ENCODE results near the gene PDCL2. TPM values are rescaled to one million over a fixed set of nuclear protein-coding genes. Genes with fewer than 3 reads are reported as not detected.

The PDCL2 gene
- total and polyA plus RNA-seq, 2 experiments from 2014 or later: 0.35 to 1.9 TPM

DNA sequence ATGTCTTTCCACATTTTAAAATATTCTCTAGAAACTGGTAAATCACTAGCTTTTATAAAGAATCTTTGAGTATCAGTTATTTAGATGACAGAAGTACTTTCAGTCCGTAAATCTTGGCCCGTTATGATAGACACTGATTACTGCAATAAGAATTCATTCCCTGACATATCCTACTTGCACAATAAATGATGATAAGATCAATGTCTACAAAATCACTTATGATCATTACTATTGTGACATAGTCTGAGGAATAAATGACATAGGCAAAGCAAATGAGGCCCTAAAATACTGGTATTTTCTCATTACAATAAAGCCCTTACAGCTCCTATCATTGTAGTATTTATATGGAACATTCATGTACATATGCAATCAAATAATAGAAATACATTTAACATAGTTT is 6.6 kb upstream of the PDCL2 start:
- Histone ChIP-seq H3F3A (replicated peaks; ENCODE audit: low read depth) (no peaks in the 10 kb centered on the region), H3K9me2 (ENCODE audit: insufficient read depth) (no peaks in the 10 kb centered on the region), H3K27ac (ENCODE audit: low read depth) (no peak overlapping the region), H3K27me3 (ENCODE audit: insufficient read depth) (no peaks in the 10 kb centered on the region), H3K4me3 (no peak overlapping the region), H3K79me2 (replicated peaks; ENCODE audit: insufficient read depth) (no peaks in the 10 kb centered on the region), H3K4me2 (no peak overlapping the region), H3K4me1 (ENCODE audit: insufficient read depth) (no peaks in the 10 kb centered on the region), H2AFZ (no peak overlapping the region), H3K36me3 (ENCODE audit: insufficient read depth) (no peaks in the 10 kb centered on the region; the same call in 1 of the 2 replicates), H4K20me1 (replicated peaks; ENCODE audit: insufficient read depth) (no peaks in the 10 kb centered on the region)
- Mint-ChIP-seq H3K9me3 (no peaks in the 10 kb centered on the region), H3K27me3 (ENCODE audit: insufficient read depth, low read depth, poor library complexity) (no peaks in the 10 kb centered on the region), H3K4me1 (no peaks in the 10 kb centered on the region), H3K4me3 (no peak overlapping the region), H3K27ac (no peak overlapping the region), H3K36me3 (ENCODE audit: low read depth) (peaks cover 7% of the 10 kb centered on the region)
- TF ChIP-seq JUNB (IDR thresholded peaks at IDR 0.05; ENCODE audit: unreplicated experiment): no peak
- TF ChIP-seq, protein P1, sequence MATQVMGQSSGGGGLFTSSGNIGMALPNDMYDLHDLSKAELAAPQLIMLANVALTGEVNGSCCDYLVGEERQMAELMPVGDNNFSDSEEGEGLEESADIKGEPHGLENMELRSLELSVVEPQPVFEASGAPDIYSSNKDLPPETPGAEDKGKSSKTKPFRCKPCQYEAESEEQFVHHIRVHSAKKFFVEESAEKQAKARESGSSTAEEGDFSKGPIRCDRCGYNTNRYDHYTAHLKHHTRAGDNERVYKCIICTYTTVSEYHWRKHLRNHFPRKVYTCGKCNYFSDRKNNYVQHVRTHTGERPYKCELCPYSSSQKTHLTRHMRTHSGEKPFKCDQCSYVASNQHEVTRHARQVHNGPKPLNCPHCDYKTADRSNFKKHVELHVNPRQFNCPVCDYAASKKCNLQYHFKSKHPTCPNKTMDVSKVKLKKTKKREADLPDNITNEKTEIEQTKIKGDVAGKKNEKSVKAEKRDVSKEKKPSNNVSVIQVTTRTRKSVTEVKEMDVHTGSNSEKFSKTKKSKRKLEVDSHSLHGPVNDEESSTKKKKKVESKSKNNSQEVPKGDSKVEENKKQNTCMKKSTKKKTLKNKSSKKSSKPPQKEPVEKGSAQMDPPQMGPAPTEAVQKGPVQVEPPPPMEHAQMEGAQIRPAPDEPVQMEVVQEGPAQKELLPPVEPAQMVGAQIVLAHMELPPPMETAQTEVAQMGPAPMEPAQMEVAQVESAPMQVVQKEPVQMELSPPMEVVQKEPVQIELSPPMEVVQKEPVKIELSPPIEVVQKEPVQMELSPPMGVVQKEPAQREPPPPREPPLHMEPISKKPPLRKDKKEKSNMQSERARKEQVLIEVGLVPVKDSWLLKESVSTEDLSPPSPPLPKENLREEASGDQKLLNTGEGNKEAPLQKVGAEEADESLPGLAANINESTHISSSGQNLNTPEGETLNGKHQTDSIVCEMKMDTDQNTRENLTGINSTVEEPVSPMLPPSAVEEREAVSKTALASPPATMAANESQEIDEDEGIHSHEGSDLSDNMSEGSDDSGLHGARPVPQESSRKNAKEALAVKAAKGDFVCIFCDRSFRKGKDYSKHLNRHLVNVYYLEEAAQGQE (IDR thresholded peaks at IDR 0.05; ENCODE audit: unreplicated experiment): no peak
- TF ChIP-seq ZNF462 (CRISPR knock-in tag; IDR thresholded peaks at IDR 0.05): no peak
- TF ChIP-seq EZH2 (IDR thresholded peaks at IDR 0.05; ENCODE audit: low read depth, unreplicated experiment): no peak
- no peak for TF ChIP-seq STAT1 (IDR thresholded peaks at IDR 0.05; ENCODE audit: unreplicated experiment)
- TF ChIP-seq, protein P2, sequence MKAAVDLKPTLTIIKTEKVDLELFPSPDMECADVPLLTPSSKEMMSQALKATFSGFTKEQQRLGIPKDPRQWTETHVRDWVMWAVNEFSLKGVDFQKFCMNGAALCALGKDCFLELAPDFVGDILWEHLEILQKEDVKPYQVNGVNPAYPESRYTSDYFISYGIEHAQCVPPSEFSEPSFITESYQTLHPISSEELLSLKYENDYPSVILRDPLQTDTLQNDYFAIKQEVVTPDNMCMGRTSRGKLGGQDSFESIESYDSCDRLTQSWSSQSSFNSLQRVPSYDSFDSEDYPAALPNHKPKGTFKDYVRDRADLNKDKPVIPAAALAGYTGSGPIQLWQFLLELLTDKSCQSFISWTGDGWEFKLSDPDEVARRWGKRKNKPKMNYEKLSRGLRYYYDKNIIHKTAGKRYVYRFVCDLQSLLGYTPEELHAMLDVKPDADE (IDR thresholded peaks at IDR 0.05): no peak
- TF ChIP-seq EZH2phosphoT487 (IDR thresholded peaks at IDR 0.05; ENCODE audit: unreplicated experiment): no peak
- TF ChIP-seq ZNF331 (CRISPR knock-in tag; IDR thresholded peaks at IDR 0.05; ENCODE audit: low read depth): no peak
- DNase-seq (ENCODE audit: low spot score) (no peak), ATAC-seq (no peak)

Data from GM23338 (cell line).